Liver (tissue), 9 donors: Measurements from ENCODE around the gene ADRA1B. TPM values are rescaled to one million over a fixed set of nuclear protein-coding genes. Genes with fewer than 3 reads are reported as not detected.

Source experiments
- DNase-seq: peaks from one replicate; pipeline ENCODE4 v3.0.0-alpha.2; 2017; ENCODE audit warnings: low spot score
- H3K27ac ChIP-seq, 2 donors: one replicate each; pipeline ENCODE4 v1.7.0; 2013; ENCODE audit warnings: inconsistent platforms in 2 of 2, low read length in 2 of 2, control low read depth in 1 of 2, low read depth in 1 of 2, mild to moderate bottlenecking in 1 of 2
- H3K27me3 ChIP-seq, 4 donors: one replicate each; pipeline versions ENCODE4 v1.6.1 to v1.7.0; 2013; ENCODE audit warnings: low read length in 3 of 4, inconsistent platforms in 1 of 4, mild to moderate bottlenecking in 1 of 4, moderate library complexity in 1 of 4; ENCODE audit not compliant: control insufficient read depth in 4 of 4, insufficient read depth in 4 of 4
- H3K36me3 ChIP-seq, 4 donors: one replicate each; pipeline versions ENCODE4 v1.6.1 to v1.7.0; 2013; ENCODE audit warnings: low read length in 3 of 4, mild to moderate bottlenecking in 3 of 4, low read depth in 1 of 4, moderate library complexity in 1 of 4; ENCODE audit not compliant: control insufficient read depth in 4 of 4, insufficient read depth in 3 of 4
- H3K4me1 ChIP-seq, 4 donors: one replicate each; pipeline versions ENCODE4 v1.6.1 to v1.7.0; 2013; ENCODE audit warnings: low read length in 3 of 4, mild to moderate bottlenecking in 3 of 4, moderate library complexity in 1 of 4; ENCODE audit not compliant: control insufficient read depth in 4 of 4, insufficient read depth in 4 of 4
- H3K4me3 ChIP-seq, 3 donors: one replicate each; pipeline versions ENCODE4 v1.6.1 to v1.7.0; 2013; ENCODE audit warnings: low read length in 3 of 3, control low read depth in 1 of 3, low read depth in 1 of 3, mild to moderate bottlenecking in 1 of 3
- H3K9ac ChIP-seq, 2 donors: one replicate each; pipeline ENCODE4 v1.7.0; 2013; ENCODE audit warnings: low read length in 2 of 2, mild to moderate bottlenecking in 2 of 2, moderate library complexity in 2 of 2, control low read depth in 1 of 2, low read depth in 1 of 2
- H3K9me3 ChIP-seq, 4 donors: one replicate each; pipeline versions ENCODE4 v1.6.1 to v1.7.0; 2013; ENCODE audit warnings: low read length in 3 of 4; ENCODE audit not compliant: control insufficient read depth in 4 of 4
- EGR1 ChIP-seq, 2 donors: IDR thresholded peaks; 2 replicates each; pipeline ENCODE4 v1.6.1; 2016 to 2018; ENCODE audit warnings: antibody characterized with exemption in 2 of 2, low read depth in 2 of 2
- FOXA1 ChIP-seq: IDR thresholded peaks from 2 replicates; pipeline ENCODE4 v1.6.1; 2016; ENCODE audit warnings: antibody characterized with exemption
- FOXA2 ChIP-seq: IDR thresholded peaks from 2 replicates; pipeline ENCODE4 v1.6.1; 2016; ENCODE audit warnings: antibody characterized with exemption
- GABPA ChIP-seq, 2 donors: IDR thresholded peaks in 1 of 2; conservative IDR thresholded peaks in 1 of 2; 2 replicates each; pipeline ENCODE4 v1.6.1; 2016; ENCODE audit warnings: antibody characterized with exemption in 2 of 2, mild to moderate bottlenecking in 1 of 2, moderate library complexity in 1 of 2
- HNF4A ChIP-seq, 2 donors: conservative IDR thresholded peaks; 2 replicates each; pipeline ENCODE4 v1.6.1; 2016; ENCODE audit warnings: antibody characterized with exemption in 2 of 2, mild to moderate bottlenecking in 2 of 2
- HNF4G ChIP-seq: IDR thresholded peaks from 2 replicates; pipeline ENCODE4 v1.6.1; 2016; ENCODE audit warnings: antibody characterized with exemption
- JUND ChIP-seq, 2 donors: IDR thresholded peaks; 2 replicates each; pipeline ENCODE4 v1.6.1; 2016; ENCODE audit warnings: antibody characterized with exemption in 2 of 2
- NR2F2 ChIP-seq: IDR thresholded peaks from 2 replicates; pipeline ENCODE4 v1.6.1; 2016; ENCODE audit warnings: antibody characterized with exemption
- RAD21 ChIP-seq, 2 donors: IDR thresholded peaks; 2 replicates each; pipeline ENCODE4 v1.6.1; 2016; ENCODE audit warnings: antibody characterized with exemption in 2 of 2, mild to moderate bottlenecking in 2 of 2
- RXRA ChIP-seq, 2 donors: IDR thresholded peaks; 2 replicates each; pipeline ENCODE4 v1.6.1; 2017 to 2018; ENCODE audit warnings: antibody characterized with exemption in 2 of 2, mild to moderate bottlenecking in 1 of 2
- SP1 ChIP-seq: IDR thresholded peaks from 2 replicates; pipeline ENCODE4 v1.6.1; 2018; ENCODE audit warnings: antibody characterized with exemption, mild to moderate bottlenecking
- TAF1 ChIP-seq: conservative IDR thresholded peaks from 2 replicates; pipeline ENCODE4 v1.6.1; 2016; ENCODE audit warnings: antibody characterized with exemption, mild to moderate bottlenecking
- YY1 ChIP-seq: IDR thresholded peaks from 2 replicates; pipeline ENCODE4 v1.6.1; 2016; ENCODE audit warnings: antibody characterized with exemption, mild to moderate bottlenecking
- WGBS: extraction: QIAGEN DNeasy Blood & Tissue Kit; methylation state at CpG from one replicate; pipeline ENCODE4 v1.1.7; 2013; 5-methylcytosine and 5-hydroxymethylcytosine counted together
- polyA plus RNA-seq, 2 donors: library from polyadenylated mRNA; stranded (reverse) in 1 of 2; unstranded in 1 of 2; fragments of 200-250 nt in 1 of 2; fragments of >200 nt in 1 of 2; fragmentation: Nextera tagmentation in 1 of 2; extraction: Ambion mirVana in 1 of 2; gene quantifications; one replicate each; pipeline versions ENCODE4 v1.2.1 to v1.2.3, GENCODE V29; 2013 to 2015
- total RNA-seq, 2 donors: library from RNA; depleted of rRNA; stranded (reverse); fragments of >200 nt; gene quantifications; one replicate each; pipeline ENCODE4 v1.2.3, GENCODE V29; 2014
- TF ChIP-seq, protein P1 (sequence below): fragments of 150-350 bp; IDR thresholded peaks from 2 replicates; pipeline ENCODE4 v1.5.1; 2017; ENCODE audit warnings: improper control_type of control experiment, low read depth, low read length; ENCODE audit not compliant: missing input control
- TF ChIP-seq, protein P2 (sequence below): IDR thresholded peaks from 2 replicates; pipeline ENCODE4 v1.6.1; 2016; ENCODE audit warnings: antibody characterized with exemption
- TF ChIP-seq, protein P3 (sequence below): IDR thresholded peaks from 2 replicates; pipeline ENCODE4 v1.6.1; 2016; ENCODE audit warnings: antibody characterized with exemption
- TF ChIP-seq, protein P4 (sequence below): IDR thresholded peaks from 2 replicates; pipeline ENCODE4 v1.6.1; 2016; ENCODE audit warnings: antibody characterized with exemption
- TF ChIP-seq, protein P5 (sequence below): IDR thresholded peaks from 2 replicates; pipeline ENCODE4 v1.6.1; 2016; ENCODE audit warnings: antibody characterized with exemption, mild to moderate bottlenecking
- donor health status: healthy.
- donor health status: healthy.
- donor health status: healthy.
- donor health status: healthy.
- donor health status: healthy.

ADRA1B gene
- total and polyA plus RNA-seq, 4 donors = 0.70 to 13.1 (median 8.2) TPM

DNA sequence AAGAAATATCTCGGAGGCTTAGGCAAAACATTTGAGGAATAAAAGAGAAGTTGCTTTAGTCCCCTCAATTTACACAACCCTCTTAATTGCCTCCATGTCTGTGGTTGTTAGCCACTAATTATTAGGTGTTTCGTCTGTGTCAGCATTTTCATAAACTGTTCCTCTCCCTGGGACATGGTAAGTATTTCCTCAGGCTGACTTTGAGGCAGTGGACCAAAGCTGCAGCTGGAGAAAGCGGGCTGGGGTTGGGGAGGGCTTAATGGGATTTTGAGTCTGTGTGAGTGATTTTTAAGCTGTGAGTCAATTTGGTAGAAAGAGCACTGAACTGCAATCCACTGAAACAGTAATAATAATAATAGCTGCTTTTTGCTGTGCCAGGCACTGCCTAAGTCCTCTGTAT, 79.6 kb downstream of the ADRA1B start:
- WGBS = 84% methylated on average over 3 of the region's 3 CpGs
- H3K36me3 ChIP-seq = no peaks in the 10 kb centered on the region
- no peaks in the 10 kb centered on the region for H3K4me1 ChIP-seq
- H3K9ac ChIP-seq = no peak overlapping the region
- DNase-seq = no peak
- peaks cover 0 to 9% (median 2%) of the 10 kb centered on the region in 4 donors for H3K9me3 ChIP-seq
- H3K27me3 ChIP-seq = no peaks in the 10 kb centered on the region
- no peak overlapping the region for H3K27ac ChIP-seq
- TF ChIP-seq RAD21 (IDR thresholded peaks at IDR 0.05) (no peak), RXRA (IDR thresholded peaks at IDR 0.05) (no peak), HNF4G (no peak), HNF4A (conservative IDR thresholded peaks at IDR 0.05) (no peak), FOXA1 (no peak), EGR1 (IDR thresholded peaks at IDR 0.05; ENCODE audit: low read depth in 2 of 2) (no peak), FOXA2 (no peak), NR2F2 (no peak), JUND (IDR thresholded peaks at IDR 0.05) (no peak), GABPA (IDR thresholded peaks at IDR 0.05 in 1 of 2, conservative IDR thresholded peaks at IDR 0.05 in 1 of 2) (no peak), YY1 (no peak), TAF1 (no peak), SP1 (no peak)
- TF ChIP-seq, protein P1, sequence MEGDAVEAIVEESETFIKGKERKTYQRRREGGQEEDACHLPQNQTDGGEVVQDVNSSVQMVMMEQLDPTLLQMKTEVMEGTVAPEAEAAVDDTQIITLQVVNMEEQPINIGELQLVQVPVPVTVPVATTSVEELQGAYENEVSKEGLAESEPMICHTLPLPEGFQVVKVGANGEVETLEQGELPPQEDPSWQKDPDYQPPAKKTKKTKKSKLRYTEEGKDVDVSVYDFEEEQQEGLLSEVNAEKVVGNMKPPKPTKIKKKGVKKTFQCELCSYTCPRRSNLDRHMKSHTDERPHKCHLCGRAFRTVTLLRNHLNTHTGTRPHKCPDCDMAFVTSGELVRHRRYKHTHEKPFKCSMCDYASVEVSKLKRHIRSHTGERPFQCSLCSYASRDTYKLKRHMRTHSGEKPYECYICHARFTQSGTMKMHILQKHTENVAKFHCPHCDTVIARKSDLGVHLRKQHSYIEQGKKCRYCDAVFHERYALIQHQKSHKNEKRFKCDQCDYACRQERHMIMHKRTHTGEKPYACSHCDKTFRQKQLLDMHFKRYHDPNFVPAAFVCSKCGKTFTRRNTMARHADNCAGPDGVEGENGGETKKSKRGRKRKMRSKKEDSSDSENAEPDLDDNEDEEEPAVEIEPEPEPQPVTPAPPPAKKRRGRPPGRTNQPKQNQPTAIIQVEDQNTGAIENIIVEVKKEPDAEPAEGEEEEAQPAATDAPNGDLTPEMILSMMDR = no peak
- TF ChIP-seq, protein P2, sequence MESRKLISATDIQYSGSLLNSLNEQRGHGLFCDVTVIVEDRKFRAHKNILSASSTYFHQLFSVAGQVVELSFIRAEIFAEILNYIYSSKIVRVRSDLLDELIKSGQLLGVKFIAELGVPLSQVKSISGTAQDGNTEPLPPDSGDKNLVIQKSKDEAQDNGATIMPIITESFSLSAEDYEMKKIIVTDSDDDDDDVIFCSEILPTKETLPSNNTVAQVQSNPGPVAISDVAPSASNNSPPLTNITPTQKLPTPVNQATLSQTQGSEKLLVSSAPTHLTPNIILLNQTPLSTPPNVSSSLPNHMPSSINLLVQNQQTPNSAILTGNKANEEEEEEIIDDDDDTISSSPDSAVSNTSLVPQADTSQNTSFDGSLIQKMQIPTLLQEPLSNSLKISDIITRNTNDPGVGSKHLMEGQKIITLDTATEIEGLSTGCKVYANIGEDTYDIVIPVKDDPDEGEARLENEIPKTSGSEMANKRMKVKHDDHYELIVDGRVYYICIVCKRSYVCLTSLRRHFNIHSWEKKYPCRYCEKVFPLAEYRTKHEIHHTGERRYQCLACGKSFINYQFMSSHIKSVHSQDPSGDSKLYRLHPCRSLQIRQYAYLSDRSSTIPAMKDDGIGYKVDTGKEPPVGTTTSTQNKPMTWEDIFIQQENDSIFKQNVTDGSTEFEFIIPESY = no peak
- TF ChIP-seq, protein P3, sequence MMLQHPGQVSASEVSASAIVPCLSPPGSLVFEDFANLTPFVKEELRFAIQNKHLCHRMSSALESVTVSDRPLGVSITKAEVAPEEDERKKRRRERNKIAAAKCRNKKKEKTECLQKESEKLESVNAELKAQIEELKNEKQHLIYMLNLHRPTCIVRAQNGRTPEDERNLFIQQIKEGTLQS = no peak
- TF ChIP-seq, protein P4, sequence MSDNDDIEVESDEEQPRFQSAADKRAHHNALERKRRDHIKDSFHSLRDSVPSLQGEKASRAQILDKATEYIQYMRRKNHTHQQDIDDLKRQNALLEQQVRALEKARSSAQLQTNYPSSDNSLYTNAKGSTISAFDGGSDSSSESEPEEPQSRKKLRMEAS = no peak
- TF ChIP-seq, protein P5, sequence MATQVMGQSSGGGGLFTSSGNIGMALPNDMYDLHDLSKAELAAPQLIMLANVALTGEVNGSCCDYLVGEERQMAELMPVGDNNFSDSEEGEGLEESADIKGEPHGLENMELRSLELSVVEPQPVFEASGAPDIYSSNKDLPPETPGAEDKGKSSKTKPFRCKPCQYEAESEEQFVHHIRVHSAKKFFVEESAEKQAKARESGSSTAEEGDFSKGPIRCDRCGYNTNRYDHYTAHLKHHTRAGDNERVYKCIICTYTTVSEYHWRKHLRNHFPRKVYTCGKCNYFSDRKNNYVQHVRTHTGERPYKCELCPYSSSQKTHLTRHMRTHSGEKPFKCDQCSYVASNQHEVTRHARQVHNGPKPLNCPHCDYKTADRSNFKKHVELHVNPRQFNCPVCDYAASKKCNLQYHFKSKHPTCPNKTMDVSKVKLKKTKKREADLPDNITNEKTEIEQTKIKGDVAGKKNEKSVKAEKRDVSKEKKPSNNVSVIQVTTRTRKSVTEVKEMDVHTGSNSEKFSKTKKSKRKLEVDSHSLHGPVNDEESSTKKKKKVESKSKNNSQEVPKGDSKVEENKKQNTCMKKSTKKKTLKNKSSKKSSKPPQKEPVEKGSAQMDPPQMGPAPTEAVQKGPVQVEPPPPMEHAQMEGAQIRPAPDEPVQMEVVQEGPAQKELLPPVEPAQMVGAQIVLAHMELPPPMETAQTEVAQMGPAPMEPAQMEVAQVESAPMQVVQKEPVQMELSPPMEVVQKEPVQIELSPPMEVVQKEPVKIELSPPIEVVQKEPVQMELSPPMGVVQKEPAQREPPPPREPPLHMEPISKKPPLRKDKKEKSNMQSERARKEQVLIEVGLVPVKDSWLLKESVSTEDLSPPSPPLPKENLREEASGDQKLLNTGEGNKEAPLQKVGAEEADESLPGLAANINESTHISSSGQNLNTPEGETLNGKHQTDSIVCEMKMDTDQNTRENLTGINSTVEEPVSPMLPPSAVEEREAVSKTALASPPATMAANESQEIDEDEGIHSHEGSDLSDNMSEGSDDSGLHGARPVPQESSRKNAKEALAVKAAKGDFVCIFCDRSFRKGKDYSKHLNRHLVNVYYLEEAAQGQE = no peak
- H3K4me3 ChIP-seq = no peak overlapping the region
